ENCODE data around the gene TCIRG1.
A peak's percentile ranks its signal among the peaks of the same experiment; 100 is the strongest.
"Not testable (repeated sequence)": the region's sequence is repeated elsewhere in the genome, so short reads cannot be mapped to it uniquely, and the experiment has no call there.

Gene TCIRG1, protein sequence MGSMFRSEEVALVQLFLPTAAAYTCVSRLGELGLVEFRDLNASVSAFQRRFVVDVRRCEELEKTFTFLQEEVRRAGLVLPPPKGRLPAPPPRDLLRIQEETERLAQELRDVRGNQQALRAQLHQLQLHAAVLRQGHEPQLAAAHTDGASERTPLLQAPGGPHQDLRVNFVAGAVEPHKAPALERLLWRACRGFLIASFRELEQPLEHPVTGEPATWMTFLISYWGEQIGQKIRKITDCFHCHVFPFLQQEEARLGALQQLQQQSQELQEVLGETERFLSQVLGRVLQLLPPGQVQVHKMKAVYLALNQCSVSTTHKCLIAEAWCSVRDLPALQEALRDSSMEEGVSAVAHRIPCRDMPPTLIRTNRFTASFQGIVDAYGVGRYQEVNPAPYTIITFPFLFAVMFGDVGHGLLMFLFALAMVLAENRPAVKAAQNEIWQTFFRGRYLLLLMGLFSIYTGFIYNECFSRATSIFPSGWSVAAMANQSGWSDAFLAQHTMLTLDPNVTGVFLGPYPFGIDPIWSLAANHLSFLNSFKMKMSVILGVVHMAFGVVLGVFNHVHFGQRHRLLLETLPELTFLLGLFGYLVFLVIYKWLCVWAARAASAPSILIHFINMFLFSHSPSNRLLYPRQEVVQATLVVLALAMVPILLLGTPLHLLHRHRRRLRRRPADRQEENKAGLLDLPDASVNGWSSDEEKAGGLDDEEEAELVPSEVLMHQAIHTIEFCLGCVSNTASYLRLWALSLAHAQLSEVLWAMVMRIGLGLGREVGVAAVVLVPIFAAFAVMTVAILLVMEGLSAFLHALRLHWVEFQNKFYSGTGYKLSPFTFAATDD

DNA sequence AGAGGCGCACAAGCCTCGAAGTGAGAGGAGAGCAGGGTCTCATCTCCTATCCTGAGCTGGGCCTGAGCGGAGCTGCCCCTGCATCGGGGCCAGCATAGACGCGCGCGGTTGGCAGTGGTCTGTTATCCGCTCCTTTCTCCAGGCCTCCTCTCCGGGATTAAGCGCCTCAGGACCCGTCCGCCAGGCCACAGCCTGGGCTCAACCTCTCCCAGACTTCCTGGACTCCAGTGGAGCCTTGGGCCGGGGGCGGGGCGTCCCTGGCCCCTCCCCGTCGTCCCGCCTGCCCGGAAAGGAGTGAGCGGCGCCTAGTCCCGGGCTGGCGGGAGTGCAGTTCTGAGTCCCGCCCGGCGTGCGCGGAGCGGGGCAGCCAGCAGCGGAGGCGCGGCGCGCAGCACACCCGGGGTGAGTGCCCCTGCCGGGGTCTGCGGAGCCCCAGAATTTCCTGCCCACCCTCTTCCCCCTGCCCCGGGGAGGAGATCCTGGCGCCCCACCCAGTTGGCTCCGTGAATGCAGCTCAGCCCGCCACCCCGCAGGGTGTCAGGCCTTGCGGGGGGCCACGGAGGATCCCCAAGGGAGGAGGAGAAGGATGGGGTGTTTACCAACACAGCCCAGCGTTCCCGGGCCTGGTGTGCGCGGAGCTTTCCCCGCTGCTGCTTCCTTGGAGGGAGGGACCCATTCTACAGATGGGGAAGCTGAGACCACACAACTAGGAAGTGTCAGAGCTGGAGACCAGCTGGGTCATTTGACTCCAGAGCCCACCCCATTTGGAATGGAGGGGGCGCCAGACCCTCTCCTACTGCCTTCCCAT, at the start of gene TCIRG1:
TCIRG1 (plus strand) TSS at position 308 of the 808 bp plus-strand sequence. CDS start 2,247 bp downstream, outside the sequence.
- no peak for DNase-seq

DNA sequence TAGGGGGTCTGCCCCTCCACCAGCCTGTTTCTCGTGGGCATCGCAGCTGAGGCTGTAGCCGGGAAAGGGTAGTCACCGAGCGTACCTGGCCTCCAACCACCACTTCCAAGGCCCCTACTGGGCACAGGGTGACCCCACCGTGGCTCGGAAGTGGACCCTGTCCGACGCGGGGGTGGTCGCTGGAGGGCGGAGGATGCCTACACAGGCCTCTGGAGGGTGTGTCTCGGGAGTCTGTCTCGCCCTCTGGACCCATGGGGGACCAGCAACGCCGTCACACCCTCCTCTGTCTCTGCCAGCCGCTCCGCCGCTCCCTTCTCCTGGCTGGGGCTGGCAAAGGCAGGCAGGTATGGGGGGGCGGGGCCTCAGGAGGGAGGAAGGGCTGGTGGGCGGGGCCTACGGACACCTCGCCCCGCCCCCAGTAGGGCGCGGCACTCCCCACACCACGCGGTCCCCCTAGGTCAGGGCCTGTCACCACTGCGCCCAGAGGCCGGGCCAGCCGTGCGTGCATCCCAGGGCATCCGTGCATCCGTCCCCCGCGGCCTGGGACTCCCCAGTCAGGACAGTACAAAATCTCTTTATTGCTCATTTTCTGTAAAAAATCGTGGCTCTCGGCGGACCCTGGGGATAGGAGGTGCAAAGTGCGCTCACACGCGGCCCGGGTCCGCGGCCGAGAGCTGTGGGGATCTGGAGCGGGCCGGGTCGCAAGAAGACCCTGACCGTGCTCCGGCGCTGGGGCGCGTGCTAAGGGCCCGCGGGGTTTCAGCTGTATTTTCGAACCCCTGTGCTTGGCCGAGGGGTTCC, 48.1 kb upstream of the TCIRG1 start:
- DNase-seq: not testable (repeated sequence)

DNA sequence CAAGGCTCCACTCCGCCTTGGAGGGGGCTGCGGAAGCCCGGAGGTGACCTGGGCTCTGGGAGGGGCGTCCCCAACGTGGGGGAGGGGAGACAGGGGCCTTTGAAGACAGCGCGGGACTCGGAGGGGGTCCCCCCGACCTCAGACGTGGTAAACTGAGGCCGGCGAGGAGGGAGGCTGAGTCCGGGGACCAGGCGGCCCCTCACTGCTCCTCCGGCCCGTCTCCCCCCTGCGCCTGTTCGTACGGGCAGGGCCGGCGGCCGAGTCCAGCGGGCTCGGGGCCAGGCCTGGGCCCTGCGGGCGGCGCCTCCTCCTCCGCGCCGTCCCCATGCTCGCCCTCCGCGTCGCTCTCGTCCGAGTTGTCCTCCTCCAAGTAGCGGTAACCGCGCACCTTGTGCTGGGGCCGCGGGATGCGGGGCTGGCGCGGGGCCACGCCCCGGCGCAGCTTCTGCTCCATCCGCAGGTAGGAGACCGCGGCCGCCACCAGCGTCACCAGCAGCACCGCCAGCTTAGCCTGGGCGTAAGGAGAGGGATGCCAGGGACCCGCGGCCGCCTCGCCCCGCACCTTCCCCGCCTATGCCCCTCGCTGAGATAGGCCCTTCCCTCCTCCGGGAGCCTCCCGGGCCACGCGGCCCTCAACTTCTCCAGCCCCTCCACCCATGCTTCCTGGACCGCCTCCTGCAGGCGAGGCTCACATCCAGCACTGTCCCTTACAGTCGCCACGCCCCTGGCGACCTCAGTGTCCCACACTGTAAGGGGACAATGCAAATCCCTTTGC, 47.3 kb upstream of the TCIRG1 start:
- not testable (repeated sequence) for DNase-seq

DNA sequence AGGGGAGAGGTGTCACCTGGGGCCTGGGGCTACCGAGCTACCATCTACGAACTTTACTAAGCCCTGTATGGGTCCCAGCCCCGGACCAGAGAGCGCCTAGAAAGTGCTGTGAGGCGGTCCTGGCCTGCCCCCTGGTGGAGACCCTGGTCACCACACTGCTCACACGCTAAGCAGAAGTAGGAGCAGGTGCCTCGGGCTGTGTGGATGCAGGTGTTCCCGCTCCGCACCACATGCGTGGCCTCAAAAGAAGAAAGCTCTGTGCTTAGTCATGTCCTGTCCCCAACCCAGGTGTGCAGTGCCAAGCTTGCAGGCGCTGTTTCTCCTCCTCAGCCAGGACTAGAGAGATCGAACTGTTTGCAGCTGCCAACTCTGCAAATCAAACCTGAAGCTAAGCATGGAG, 45.0 kb upstream of the TCIRG1 start:
- not testable (repeated sequence) for DNase-seq

DNA sequence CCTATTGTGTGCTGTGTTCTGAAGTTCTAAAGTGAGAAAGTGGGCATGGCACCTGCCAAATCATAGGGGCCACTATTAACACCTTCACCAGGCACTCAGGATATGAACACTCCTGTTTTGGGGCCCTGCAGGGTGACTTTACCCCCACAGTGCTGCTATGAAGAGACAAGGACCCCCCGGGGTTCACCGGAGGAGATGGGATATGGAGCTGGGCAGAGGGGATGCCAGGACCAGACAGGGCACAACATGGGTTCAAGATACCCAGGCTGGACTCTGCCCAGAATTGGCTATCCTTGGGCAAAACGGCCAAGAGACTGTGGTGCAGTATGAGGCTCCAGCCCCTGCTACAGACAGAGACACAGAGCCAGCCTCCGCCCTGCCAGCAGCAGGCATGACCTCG, 44.4 kb upstream of the TCIRG1 start:
- not testable (repeated sequence) for DNase-seq

DNA sequence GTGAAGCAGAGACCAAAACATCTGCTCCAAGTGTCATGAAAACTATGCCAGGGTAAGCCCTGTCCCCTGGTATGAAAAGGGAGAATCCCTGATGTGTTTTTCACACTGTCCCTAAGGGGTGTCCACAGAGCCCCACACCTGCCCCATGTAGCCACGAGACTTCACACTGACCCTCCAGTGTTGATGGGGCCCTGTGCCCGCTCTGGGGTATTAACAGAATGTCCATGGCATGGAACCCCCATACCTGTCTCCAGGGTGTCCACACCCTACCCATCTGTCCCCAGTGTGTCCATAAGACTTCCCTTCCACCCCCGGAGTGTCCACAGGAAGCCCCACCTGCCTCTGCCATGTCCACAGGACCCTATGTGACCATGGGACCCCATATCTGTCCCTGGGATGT, 43.7 kb upstream of the TCIRG1 start:
- not testable (repeated sequence) for DNase-seq

DNA sequence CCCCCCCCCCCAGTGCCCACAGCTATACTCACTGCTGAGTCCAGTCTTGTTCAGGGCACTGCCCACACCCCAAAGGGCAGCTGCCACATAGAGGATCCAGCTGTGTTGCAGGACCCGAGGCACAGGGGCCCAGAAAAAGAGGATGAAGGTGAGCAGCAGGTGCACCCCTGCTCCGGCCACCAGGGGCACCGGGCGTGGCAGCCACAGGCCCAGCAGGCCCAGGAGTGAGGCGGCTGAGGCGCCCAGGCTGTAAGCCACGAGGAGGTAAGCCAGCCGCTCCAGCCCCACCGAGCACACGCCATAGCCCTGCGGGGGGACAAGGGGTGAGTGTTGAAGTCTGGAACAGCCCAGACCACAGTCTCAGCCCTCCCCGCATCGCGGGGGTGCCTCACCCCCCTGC, 43.2 kb upstream of the TCIRG1 start:
- DNase-seq: not testable (repeated sequence)

DNA sequence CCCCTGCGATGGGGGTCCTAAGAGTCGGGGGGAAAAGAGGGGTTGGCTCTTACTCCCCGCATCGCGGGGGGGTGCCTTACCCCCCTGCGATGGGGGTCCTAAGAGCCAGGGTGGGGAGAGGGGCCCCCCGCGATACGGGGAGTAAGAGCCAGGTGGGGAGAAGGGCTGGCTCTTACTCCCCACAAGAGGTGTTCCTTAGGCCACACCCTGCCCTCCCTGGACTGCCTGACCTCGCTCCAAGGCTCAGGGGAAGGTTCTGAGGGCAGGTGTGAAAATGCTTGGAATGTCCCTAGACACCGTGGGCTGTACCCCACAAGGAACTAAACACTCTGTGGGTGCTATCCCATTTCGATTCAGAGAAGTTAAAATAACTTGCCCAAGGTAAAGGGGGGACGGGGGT, 42.8 kb upstream of the TCIRG1 start:
- no peak for DNase-seq

DNA sequence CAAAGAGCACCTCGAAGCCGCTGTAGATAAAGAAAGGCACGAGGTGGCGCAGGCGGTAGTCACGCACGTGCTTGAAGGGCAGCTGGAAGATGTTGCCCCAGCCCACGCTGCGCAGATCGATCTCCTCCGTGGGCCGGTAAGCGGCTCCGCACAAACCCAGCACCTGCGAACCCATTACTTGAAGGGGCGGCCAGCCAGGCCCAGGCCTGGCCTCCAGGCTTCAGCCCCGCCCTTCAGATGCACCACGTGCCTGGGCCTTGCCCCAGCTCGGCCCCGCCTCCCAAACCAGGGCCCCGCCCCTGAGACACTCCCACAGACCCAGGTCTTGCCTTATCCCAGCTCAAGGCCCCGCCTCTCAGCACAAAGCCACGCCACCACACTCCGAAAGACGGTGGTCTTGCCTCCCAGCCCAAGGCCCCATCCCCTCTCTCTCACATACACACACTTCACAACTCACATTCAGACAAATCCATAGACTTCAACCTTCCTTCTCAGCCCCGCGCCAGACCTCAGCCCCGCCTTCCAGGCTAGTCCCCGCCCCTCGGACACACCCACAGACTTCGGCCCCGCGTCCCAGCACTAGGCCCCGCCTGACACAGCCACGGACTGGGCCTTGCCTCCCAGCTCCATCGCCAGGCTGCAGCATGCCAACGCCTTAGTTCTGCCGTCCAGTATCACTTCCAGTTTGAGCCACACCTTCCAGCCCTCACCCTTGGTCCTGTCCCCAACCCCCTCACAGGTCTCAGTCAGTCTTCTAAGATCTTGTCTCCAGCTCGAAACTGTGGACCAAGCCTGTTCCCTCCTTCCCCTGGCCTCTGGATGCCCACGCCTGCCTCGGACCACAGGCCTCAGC, 42.0 kb upstream of the TCIRG1 start:
- no peak for DNase-seq

DNA sequence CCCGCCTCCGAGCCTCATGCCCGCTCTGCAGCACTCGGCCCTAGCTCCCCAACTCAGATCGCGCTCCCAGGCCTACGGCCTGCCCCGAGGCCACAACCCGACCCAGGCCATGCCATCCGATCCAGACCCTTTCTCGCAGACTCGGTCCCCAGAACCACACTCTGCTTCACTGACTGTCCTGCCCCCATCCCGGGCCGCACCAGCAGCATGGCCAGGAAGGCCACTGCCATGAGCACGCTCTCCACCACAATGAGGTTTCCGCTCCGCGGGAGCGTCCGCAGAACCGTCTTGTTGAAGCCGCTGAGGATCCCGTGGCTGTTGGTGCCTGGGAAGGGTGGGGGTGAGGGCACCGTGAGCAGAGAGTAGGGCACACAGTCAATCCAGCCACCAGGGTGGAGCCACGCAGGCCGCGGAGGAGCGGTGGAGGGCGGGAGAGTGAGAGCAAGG, 41.3 kb upstream of the TCIRG1 start:
- DNase-seq: no peak

DNA sequence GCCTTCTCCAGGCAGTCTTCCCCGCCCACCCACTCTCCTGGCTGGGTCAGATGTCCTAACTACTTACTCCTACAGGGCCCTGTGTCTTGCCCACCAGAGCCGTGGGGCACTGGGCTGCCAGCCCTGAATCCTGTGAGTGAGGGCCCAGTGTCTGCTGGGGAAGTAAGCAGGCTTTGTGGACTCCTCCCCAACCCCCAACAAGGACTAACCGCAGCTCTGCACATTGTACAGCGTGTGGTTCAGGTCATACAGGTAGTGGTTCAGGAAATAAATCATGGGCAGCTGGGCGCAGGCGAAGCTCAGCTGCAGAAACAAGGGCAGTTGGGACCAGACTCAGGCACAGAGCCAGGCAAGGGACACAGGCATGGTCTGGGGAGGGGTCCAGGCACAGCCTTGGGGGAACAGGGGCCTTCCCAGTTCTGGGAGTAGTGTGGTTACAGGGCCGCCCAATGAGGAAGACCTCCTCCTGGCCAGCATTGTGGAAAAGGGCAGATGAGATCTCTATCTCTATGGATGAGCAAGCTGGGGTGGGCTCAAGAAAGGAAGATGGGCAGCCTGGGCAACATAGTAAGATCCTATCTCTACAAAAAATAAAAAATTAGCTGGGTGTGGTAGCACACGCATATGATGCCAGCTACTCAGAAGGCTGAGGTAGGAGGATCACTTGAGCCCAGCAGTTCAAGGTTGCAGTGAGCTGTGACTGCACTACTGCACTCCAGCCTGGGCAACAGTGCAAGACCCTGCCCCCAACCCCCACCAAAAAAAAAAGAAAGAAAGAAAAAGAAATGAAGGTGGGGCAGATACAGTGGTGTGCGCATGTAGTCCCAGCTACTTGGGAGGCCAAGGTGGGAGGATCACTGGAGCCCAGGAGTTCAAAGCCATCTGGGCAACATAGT, 40.4 kb upstream of the TCIRG1 start:
- DNase-seq: no peak

DNA sequence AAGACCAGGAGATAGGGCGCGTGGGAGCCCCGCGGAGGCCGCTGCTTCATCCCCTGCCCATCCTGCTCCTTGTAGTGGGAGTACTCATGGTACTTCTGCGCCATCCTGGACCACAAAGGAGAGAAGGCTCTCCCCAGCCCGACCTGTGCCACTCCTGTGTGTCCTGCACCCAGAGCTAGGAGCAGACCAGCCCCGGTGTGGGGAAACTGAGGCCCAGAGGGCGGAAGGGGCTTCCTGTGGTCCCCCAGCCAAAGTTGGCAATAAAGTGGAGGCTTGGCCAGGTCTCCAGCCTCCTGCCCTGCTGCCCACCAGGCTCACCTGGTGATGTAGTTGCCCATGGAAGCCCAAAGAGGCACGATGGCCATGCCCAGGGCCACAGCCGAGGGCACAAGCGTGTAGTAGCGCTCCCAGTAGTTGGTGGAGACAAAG, 39.6 kb upstream of the TCIRG1 start:
- no peak for DNase-seq

DNA sequence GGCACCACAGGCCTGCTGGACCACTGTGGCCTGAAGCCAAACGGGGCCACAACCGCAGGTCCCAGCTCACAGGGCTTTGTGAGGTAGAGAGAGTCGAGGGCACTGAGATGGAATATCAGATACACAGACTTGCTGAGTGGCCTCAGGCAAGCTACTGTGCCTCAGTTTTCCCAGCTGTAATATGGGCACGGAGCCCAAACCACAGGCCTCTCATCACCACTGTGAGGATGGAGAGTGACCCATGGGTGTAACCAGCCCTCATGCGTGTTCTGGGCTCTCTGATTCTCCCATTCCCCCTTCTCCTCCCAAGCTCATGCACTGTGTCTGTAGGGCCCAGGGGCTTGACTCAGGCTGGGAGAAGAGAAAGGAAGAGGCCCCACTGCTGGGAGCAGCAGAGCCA, 39.1 kb upstream of the TCIRG1 start:
- no peak for DNase-seq

DNA sequence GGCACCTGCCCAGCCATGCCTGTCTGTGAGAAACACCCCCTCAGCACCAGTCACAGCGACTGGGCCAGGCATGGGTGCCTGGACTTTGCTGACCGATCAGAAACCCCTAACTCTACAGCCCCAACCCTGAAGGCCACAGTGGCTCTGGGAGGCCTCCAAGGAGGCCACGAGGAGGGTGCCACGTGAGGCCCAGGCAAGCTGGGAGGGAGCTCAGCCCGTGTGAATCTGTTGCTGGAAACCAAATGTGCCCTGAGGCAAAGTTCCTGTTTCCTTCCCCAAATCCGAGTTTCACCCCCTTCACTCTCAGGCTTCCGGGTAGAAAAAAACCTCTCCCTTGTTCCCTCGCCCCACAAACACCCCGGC, 36.3 kb upstream of the TCIRG1 start:
- DNase-seq: no peak

DNA sequence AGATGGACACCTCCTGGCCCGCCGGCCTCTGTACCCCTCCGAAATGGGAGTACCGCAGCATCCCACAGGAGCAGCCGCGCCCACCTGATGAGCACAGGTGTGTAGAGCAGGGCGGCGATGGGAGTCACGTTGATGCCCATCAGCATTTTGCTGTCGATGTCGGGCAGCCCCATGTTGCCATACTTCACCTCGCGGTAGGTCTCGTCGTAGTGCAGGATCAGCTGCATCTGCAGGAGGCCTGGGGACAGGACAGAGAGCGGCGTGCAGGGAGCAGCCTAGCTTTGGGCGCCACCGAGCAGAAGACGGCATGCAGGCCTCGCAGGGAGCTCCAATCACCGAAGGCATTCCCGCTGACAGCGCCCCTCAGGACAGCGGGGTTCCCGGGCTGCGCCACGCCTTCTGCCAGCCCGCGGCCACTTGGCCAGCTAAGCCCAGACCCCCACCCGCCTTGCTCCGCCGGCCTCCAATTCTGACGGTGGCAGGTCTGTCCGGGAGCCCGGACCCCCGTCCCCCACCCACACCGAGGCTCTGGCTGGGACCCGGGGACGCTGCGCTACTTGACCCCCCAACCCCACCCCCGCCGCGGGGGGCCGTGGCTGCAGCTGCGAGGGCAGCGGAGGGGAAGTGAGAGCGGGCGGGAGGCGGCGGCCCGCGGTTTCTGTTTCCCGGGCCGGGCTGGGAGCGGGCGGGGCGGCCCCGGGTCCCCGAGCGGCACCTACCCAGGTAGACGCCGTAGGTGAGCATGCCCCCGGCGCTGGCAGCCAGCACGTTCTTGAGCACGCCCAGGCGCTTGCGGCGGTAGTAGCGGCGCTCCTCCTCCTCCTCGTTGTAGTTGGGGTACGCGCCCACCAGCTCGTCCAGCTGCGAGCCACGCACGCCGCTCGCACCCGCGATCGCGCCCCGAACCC, 35.6 kb upstream of the TCIRG1 start:
- DNase-seq: peak; percentile 40

DNA sequence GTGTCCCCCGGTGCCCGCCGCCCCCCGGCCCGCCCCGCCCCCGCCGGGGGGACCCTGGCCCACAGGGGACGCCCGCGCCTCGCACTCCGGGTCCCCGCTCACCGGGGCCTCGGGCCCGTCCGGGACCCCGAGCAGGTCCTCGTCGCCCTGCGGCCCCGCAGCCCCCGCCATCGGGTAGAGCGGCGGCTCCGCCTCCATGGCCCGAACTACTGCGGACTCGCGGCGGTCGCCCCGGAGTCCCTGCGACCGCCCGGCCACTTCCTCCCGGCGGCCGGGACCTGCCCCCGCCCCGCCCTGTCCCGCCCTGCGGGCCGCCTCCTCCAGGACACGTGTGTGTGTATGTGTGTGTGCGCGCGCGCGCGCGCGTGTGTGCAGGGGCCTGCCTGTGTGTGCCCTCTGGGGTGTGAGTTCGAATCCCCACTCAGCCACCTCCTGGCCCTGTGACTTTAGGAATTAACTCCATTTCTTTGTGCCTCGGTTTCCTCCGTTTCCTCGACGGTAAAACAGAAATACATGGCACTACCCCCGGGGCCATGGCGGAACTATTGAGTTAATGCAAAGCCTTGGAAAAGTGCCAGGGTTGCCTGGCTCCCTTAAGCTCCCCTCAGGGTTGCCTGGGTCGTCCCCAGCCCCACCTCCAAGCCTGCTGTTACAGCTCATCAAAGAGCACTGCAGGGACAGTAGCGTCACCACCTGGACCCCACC, 34.8 kb upstream of the TCIRG1 start, which contains the start of gene UNC93B1:
UNC93B1 (minus strand) TSS at position 252 of the 705 bp plus-strand sequence; CDS start at position 198, 54 bp downstream.
- no peak for DNase-seq

Data from NCI-H2171 (cell line).